Measurements from ENCODE around the gene GRB7.

Gene GRB7

GRCh38 chr17:39787743-39788484 lies 50.2 kb downstream of the GRB7 start:
- intact Hi-C loops (cut with DNase I) = no loop called here
- DNase-seq = no peak

GRCh38 chr17:39791111-39791992 lies 53.6 kb downstream of the GRB7 start:
- DNase-seq = peak in 16 of 42 donors; percentile 4 to 64 (median 20)
- intact Hi-C loops (cut with DNase I) = no loop called here

GRCh38 chr17:39792526-39793221 lies 54.9 kb downstream of the GRB7 start:
- DNase-seq = no peak
- intact Hi-C loops (cut with DNase I) = no loop called here

- no peak for DNase-seq
- intact Hi-C loops (cut with DNase I) = no loop called here
These were observed 55.6 kb downstream of the GRB7 start for GRCh38 chr17:39793301-39793872.

- intact Hi-C loops (cut with DNase I) = no loop called here
- DNase-seq = no peak
These were observed 56.7 kb downstream of the GRB7 start for GRCh38 chr17:39794249-39794970.
